ENCODE data around the gene TMED1.
"Not testable (repeated sequence)": the region's sequence is repeated elsewhere in the genome, so short reads cannot be mapped to it uniquely, and the experiment has no call there.

TMED1 gene

DNA sequence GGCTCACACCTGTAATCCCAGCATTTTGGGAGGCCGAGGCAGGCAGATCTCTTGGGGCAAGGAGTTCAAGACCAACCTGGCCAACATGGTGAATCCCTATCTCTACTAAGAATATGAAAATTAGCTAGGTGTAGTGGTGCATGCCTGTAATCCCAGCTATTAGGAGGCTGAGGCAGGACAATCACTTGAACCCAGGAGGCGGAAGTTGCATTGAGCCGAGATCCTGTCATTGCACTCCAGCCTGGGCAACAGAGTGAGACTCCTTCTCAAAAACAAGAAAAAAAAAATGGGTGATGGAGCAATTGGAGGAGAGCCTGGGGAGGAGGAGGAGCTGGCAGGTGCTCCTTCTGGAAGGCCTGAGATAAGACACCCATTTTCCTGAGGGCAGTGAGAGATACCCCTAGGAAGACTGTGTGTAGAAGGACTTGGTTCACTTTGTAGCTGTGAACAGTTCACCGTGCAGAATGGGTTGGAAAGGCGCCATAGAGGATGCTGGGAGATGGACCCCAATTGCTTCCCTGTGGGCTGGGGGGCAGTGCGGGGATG is 26.6 kb upstream of the TMED1 start:
- Histone ChIP-seq H3K27me3 (ENCODE audit: control insufficient read depth in 1 of 2, insufficient read depth in 2 of 2, low read length in 2 of 2) (no peaks in the 10 kb centered on the region), H3K9ac (ENCODE audit: low read depth in 1 of 2, low read length in 2 of 2) (peak overlapping the region; percentile 7 to 27), H3K36me3 (ENCODE audit: control insufficient read depth in 1 of 2, insufficient read depth in 2 of 2, low read length in 2 of 2) (no peaks in the 10 kb centered on the region), H3K9me3 (ENCODE audit: control insufficient read depth in 1 of 2, low read length in 2 of 2) (no peaks in the 10 kb centered on the region), H3K4me3 (ENCODE audit: low read depth in 1 of 2, low read length in 2 of 2) (peak overlapping the region; percentile 50 to 55), H3K27ac (ENCODE audit: low read depth, low read length) (no peak overlapping the region), H3K4me1 (ENCODE audit: control insufficient read depth in 1 of 2, insufficient read depth in 2 of 2, low read length in 2 of 2) (peaks cover 15 to 16% of the 10 kb centered on the region in 2 donors)

GRCh38 chr19:10861103-10861651 is 25.2 kb upstream of the TMED1 start:
- Histone ChIP-seq H3K9ac (ENCODE audit: low read depth in 1 of 2, low read length in 2 of 2) (no peak overlapping the region), H3K27me3 (ENCODE audit: control insufficient read depth in 1 of 2, insufficient read depth in 2 of 2, low read length in 2 of 2) (no peaks in the 10 kb centered on the region), H3K36me3 (ENCODE audit: control insufficient read depth in 1 of 2, insufficient read depth in 2 of 2, low read length in 2 of 2) (no peaks in the 10 kb centered on the region), H3K4me3 (ENCODE audit: low read depth in 1 of 2, low read length in 2 of 2) (no peak overlapping the region), H3K4me1 (ENCODE audit: control insufficient read depth in 1 of 2, insufficient read depth in 2 of 2, low read length in 2 of 2) (peaks cover 15 to 16% of the 10 kb centered on the region in 2 donors), H3K9me3 (ENCODE audit: control insufficient read depth in 1 of 2, low read length in 2 of 2) (no peaks in the 10 kb centered on the region), H3K27ac (ENCODE audit: low read depth, low read length) (no peak overlapping the region)

DNA sequence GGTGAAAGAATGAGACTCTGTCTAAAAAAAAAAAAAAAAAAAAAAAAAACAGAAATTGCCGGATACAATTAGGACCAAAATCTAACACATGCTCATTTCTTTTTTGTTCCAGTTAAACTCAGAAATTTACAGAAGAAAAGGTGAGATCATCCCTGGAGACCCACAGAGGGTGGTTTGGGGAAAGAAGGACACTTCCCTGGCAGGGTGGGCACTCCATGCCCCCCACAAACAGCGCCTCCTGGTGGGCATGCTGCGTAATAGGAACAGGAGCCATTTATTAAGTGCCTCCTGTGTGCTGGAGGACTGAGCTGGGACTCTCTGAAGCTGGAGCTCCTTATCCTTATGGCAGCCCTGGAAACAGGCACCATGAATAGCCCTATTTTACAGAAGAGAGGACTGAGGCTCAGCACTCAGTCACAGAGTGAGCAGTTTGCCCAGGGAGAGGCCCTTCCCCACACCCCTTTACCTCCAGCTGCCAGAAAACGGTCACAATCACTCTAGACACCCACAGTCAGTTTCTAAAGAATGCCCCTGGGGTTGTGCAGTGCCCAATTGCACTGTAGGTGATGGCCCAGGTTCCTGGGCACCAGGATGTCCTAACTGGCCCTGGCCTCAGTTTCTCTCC is 22.3 kb upstream of the TMED1 start:
- no peak overlapping the region for H3K9ac ChIP-seq (ENCODE audit: low read depth in 1 of 2, low read length in 2 of 2)
- H3K9me3 ChIP-seq (ENCODE audit: control insufficient read depth in 1 of 2, low read length in 2 of 2): no peaks in the 10 kb centered on the region
- peaks cover 5 to 7% of the 10 kb centered on the region in 2 donors for H3K4me1 ChIP-seq (ENCODE audit: control insufficient read depth in 1 of 2, insufficient read depth in 2 of 2, low read length in 2 of 2)
- no peak overlapping the region for H3K4me3 ChIP-seq (ENCODE audit: low read depth in 1 of 2, low read length in 2 of 2)
- no peak overlapping the region for H3K27ac ChIP-seq (ENCODE audit: low read depth, low read length)
- H3K27me3 ChIP-seq (ENCODE audit: control insufficient read depth in 1 of 2, insufficient read depth in 2 of 2, low read length in 2 of 2): no peaks in the 10 kb centered on the region
- H3K36me3 ChIP-seq (ENCODE audit: control insufficient read depth in 1 of 2, insufficient read depth in 2 of 2, low read length in 2 of 2): no peaks in the 10 kb centered on the region

DNA sequence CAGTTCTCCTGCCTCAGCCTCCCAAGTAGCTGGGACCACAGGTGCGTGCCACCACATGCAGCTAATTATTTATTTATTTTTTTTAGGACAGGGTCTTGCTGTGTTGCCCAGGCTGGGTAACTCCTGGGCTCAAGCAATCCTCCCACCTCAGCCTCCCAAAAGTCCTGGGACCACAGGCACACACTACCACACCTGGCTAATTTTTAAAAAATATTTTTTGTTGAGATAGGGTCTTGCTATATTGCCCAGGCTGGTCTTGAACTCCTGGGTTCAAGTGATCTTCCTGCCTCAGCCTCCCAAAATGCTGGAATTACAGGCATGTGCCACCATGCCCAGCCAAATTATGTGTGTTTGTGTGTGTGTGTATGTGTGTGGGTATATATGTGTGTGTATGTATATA is 20.9 kb upstream of the TMED1 start:
- not testable (repeated sequence) for H3K9ac ChIP-seq (ENCODE audit: low read depth in 1 of 2, low read length in 2 of 2); H3K4me1 ChIP-seq (ENCODE audit: control insufficient read depth in 1 of 2, insufficient read depth in 2 of 2, low read length in 2 of 2); H3K27ac ChIP-seq (ENCODE audit: low read depth, low read length); H3K9me3 ChIP-seq (ENCODE audit: control insufficient read depth in 1 of 2, low read length in 2 of 2); H3K36me3 ChIP-seq (ENCODE audit: control insufficient read depth in 1 of 2, insufficient read depth in 2 of 2, low read length in 2 of 2); H3K4me3 ChIP-seq (ENCODE audit: low read depth in 1 of 2, low read length in 2 of 2); H3K27me3 ChIP-seq (ENCODE audit: control insufficient read depth in 1 of 2, insufficient read depth in 2 of 2, low read length in 2 of 2)

DNA sequence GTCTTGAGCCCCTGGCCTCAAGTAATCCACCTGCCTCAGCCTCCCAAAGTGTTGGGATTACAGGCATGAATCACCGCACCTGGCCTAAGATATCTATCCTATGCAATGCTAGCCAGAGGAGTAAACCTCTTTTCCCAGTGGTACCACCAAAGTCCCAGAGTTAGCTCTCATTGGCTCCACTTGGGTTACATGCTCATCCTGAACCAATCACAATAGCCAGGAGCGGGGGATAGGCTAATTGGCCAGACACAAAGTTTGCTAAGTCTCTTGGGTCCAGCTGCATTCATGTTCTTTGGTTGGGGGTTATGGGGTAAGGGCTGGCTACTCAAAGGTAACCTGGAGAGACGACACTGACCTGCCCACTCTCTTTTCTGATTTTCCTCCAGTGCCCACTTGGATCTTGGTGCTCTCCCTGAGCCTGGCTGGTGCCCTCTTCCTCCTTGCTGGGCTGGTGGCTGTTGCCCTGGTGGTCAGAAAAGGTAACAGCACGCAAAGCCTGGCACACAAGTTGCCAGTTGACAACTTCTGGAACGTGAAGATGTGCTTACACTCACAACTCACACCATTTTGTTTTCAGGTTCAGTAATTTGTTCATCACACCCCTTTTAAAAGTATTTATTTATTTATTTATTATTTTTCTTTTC is 20.0 kb upstream of the TMED1 start:
- no peak overlapping the region for H3K4me3 ChIP-seq (ENCODE audit: low read depth in 1 of 2, low read length in 2 of 2)
- H3K36me3 ChIP-seq (ENCODE audit: control insufficient read depth in 1 of 2, insufficient read depth in 2 of 2, low read length in 2 of 2): no peaks in the 10 kb centered on the region
- H3K4me1 ChIP-seq (ENCODE audit: control insufficient read depth in 1 of 2, insufficient read depth in 2 of 2, low read length in 2 of 2): no peaks in the 10 kb centered on the region
- H3K27ac ChIP-seq (ENCODE audit: low read depth, low read length): no peak overlapping the region
- no peaks in the 10 kb centered on the region for H3K9me3 ChIP-seq (ENCODE audit: control insufficient read depth in 1 of 2, low read length in 2 of 2)
- no peaks in the 10 kb centered on the region for H3K27me3 ChIP-seq (ENCODE audit: control insufficient read depth in 1 of 2, insufficient read depth in 2 of 2, low read length in 2 of 2)
- H3K9ac ChIP-seq (ENCODE audit: low read depth in 1 of 2, low read length in 2 of 2): no peak overlapping the region

DNA sequence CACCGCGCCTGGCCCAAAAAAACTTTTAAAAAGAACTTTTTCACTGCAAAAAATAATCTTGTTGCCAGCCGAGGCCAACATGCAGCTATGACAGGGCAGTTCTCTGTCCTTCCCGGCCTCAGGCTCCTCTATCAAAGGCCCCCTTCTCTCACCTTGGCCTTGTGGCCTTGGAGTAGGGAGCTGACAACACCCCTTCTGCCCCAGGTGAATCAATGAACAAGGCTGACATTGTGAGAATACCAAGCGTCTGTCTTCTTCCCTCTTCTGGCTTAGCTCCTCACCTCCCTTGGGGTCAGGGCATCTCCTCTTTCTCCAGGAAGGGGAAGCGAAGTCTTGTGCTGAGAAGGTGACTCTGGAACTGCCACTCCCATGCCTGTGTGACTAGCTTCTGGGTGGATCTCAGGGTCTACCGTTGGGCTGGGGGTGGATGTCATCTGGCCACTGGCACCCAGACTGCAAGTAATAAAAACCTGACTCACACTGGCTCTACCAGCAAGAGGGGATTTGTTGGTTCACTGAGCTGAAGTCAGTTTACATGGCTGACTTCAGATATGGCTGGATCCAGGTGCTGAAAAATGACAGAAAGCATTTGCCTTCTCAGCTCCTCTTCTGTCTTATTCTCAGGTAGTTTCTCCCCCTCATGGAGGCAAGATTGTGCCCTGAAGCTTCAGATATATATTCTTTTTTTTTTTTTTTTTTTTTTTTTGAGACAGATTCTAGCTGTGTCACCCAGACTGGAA is 18.5 kb upstream of the TMED1 start:
- H3K4me3 ChIP-seq (ENCODE audit: low read depth in 1 of 2, low read length in 2 of 2): no peak overlapping the region
- H3K9ac ChIP-seq (ENCODE audit: low read depth in 1 of 2, low read length in 2 of 2): no peak overlapping the region
- no peaks in the 10 kb centered on the region for H3K9me3 ChIP-seq (ENCODE audit: control insufficient read depth in 1 of 2, low read length in 2 of 2)
- no peak overlapping the region for H3K27ac ChIP-seq (ENCODE audit: low read depth, low read length)
- no peaks in the 10 kb centered on the region for H3K27me3 ChIP-seq (ENCODE audit: control insufficient read depth in 1 of 2, insufficient read depth in 2 of 2, low read length in 2 of 2)
- H3K4me1 ChIP-seq (ENCODE audit: control insufficient read depth in 1 of 2, insufficient read depth in 2 of 2, low read length in 2 of 2): no peaks in the 10 kb centered on the region
- no peaks in the 10 kb centered on the region for H3K36me3 ChIP-seq (ENCODE audit: control insufficient read depth in 1 of 2, insufficient read depth in 2 of 2, low read length in 2 of 2)

- no peak overlapping the region for H3K9ac ChIP-seq (ENCODE audit: low read depth in 1 of 2, low read length in 2 of 2)
- no peaks in the 10 kb centered on the region for H3K36me3 ChIP-seq (ENCODE audit: control insufficient read depth in 1 of 2, insufficient read depth in 2 of 2, low read length in 2 of 2)
- H3K4me1 ChIP-seq (ENCODE audit: control insufficient read depth in 1 of 2, insufficient read depth in 2 of 2, low read length in 2 of 2): no peaks in the 10 kb centered on the region
- H3K27me3 ChIP-seq (ENCODE audit: control insufficient read depth in 1 of 2, insufficient read depth in 2 of 2, low read length in 2 of 2): no peaks in the 10 kb centered on the region
- H3K27ac ChIP-seq (ENCODE audit: low read depth, low read length): no peak overlapping the region
- no peaks in the 10 kb centered on the region for H3K9me3 ChIP-seq (ENCODE audit: control insufficient read depth in 1 of 2, low read length in 2 of 2)
- no peak overlapping the region for H3K4me3 ChIP-seq (ENCODE audit: low read depth in 1 of 2, low read length in 2 of 2)
These were observed 16.9 kb upstream of the TMED1 start for GRCh38 chr19:10852941-10853340.

DNA sequence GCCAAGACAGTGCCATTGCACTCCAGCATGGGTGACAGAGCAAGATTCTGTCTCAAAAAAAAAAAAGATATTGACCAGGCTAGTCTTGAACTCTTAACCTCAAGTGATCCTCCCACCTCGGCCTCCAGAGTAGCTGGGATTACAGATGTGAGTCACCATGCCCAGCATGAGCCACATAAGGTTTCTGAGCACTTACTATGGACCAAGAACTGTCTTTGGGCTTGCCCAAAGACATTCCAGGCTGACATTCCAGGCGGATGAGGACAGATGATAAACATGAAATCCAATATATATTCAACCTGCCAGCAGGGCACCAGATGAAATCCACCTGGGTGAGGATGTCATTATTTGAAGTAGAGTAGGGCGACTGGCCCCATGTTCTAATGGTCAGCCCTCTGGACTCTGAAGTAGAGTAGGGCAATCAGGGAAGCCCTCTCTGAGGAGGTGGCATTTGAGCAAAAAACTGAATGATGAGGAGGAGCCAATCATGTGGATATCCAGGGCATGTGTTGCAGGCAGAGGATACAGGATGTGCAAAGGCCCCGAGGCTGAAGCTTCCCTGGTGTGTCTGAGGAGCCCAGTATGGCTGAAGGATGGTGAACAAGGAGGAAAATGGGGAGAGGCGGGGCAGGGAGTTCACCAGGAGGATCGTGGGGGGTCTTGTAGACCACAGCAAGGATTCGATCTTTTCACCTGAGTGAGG is 16.2 kb upstream of the TMED1 start:
- Histone ChIP-seq H3K27me3 (ENCODE audit: control insufficient read depth in 1 of 2, insufficient read depth in 2 of 2, low read length in 2 of 2) (no peaks in the 10 kb centered on the region), H3K9me3 (ENCODE audit: control insufficient read depth in 1 of 2, low read length in 2 of 2) (no peaks in the 10 kb centered on the region), H3K9ac (ENCODE audit: low read depth in 1 of 2, low read length in 2 of 2) (no peak overlapping the region), H3K36me3 (ENCODE audit: control insufficient read depth in 1 of 2, insufficient read depth in 2 of 2, low read length in 2 of 2) (no peaks in the 10 kb centered on the region), H3K27ac (ENCODE audit: low read depth, low read length) (no peak overlapping the region), H3K4me3 (ENCODE audit: low read depth in 1 of 2, low read length in 2 of 2) (no peak overlapping the region), H3K4me1 (ENCODE audit: control insufficient read depth in 1 of 2, insufficient read depth in 2 of 2, low read length in 2 of 2) (no peaks in the 10 kb centered on the region)

- Histone ChIP-seq H3K9ac (ENCODE audit: low read depth in 1 of 2, low read length in 2 of 2) (no peak overlapping the region), H3K9me3 (ENCODE audit: control insufficient read depth in 1 of 2, low read length in 2 of 2) (no peaks in the 10 kb centered on the region), H3K4me1 (ENCODE audit: control insufficient read depth in 1 of 2, insufficient read depth in 2 of 2, low read length in 2 of 2) (no peaks in the 10 kb centered on the region), H3K4me3 (ENCODE audit: low read depth in 1 of 2, low read length in 2 of 2) (no peak overlapping the region), H3K27ac (ENCODE audit: low read depth, low read length) (no peak overlapping the region), H3K36me3 (ENCODE audit: control insufficient read depth in 1 of 2, insufficient read depth in 2 of 2, low read length in 2 of 2) (no peaks in the 10 kb centered on the region), H3K27me3 (ENCODE audit: control insufficient read depth in 1 of 2, insufficient read depth in 2 of 2, low read length in 2 of 2) (no peaks in the 10 kb centered on the region)
These were observed 14.6 kb upstream of the TMED1 start for GRCh38 chr19:10850631-10851030.
